ENCODE results near the gene CREM. TPM values are rescaled to one million over a fixed set of nuclear protein-coding genes. Genes with fewer than 3 reads are reported as not detected.

CREM gene
- total RNA-seq, 1 experiment from 2014 or later, result 24.7 TPM

DNA sequence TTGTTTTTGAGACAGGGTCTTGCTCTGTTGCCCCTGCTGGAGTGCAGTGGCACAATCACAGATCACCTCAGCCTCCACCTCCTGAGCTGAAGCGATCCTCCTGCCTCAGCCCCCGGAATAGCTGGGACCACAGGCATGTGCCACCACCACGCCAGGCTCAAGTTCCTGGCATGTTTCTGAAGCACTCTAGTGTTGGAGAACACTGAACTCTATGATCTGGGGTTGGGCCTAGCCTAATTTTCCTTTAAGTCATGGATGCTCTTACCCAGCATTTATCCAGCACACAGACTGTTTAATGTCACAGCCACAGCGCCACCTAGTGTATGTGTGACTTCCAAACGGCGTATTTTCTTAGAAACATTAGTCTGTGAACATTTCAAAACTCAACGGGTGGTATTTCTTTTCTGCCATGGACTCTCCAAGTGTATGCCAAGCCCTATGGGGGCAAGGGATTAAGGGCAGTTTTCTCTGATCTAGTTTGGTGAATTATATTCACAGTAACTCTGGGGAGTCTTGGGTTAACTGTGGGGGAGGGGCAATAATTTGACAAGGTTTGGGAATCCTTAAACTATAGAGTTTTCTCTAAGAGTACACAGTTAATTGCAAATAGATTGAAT, 91.8 kb downstream of the CREM start:
- no peak overlapping the region for H3K4me3 ChIP-seq (ENCODE audit: low read depth, low read length)
- Mint-ChIP-seq H3K4me3 (ENCODE audit: unreplicated experiment) (no peak overlapping the region), H3K4me1 (ENCODE audit: low read depth, unreplicated experiment) (peaks cover 7% of the 10 kb centered on the region), H3K27me3 (ENCODE audit: insufficient read depth, unreplicated experiment) (peaks cover 3% of the 10 kb centered on the region), H3K9me3 (ENCODE audit: unreplicated experiment) (no peaks in the 10 kb centered on the region), H3K27ac (ENCODE audit: unreplicated experiment) (no peak overlapping the region), H3K36me3 (ENCODE audit: insufficient read depth, unreplicated experiment) (no peaks in the 10 kb centered on the region)
- no peaks in the 10 kb centered on the region; the same call in 1 of the 2 replicates for H3K27me3 ChIP-seq (replicated peaks; ENCODE audit: control insufficient read depth, insufficient read depth, low read length)
- CTCF ChIA-PET, result interaction anchor here (1.0 to 2.4 kb wide), 2 partner anchors 9 to 22 kb away, joined by 3 to 14 read pairs; no protein-coding TSS in a partner anchor
- intact Hi-C loops (cut with micrococcal nuclease; ENCODE audit: unreplicated experiment), result loop anchor here (1.0 to 2.0 kb wide), 4 partner anchors 22 to 224 kb away; partner anchors contain the start of gene CREM
- BruUV-seq (replicated peaks), result no TSS peak
- peak; percentile 81 to 82 for DNase-seq
- POLR2A ChIA-PET, result no interaction called here
- H3K4me1 ChIP-seq, result peaks cover 5% of the 10 kb centered on the region; the same call in 1 of the 2 replicates
- TF ChIP-seq, protein P1, sequence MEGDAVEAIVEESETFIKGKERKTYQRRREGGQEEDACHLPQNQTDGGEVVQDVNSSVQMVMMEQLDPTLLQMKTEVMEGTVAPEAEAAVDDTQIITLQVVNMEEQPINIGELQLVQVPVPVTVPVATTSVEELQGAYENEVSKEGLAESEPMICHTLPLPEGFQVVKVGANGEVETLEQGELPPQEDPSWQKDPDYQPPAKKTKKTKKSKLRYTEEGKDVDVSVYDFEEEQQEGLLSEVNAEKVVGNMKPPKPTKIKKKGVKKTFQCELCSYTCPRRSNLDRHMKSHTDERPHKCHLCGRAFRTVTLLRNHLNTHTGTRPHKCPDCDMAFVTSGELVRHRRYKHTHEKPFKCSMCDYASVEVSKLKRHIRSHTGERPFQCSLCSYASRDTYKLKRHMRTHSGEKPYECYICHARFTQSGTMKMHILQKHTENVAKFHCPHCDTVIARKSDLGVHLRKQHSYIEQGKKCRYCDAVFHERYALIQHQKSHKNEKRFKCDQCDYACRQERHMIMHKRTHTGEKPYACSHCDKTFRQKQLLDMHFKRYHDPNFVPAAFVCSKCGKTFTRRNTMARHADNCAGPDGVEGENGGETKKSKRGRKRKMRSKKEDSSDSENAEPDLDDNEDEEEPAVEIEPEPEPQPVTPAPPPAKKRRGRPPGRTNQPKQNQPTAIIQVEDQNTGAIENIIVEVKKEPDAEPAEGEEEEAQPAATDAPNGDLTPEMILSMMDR (IDR thresholded peaks at IDR 0.05; ENCODE audit: insufficient read depth in 1 of 2, low read depth in 1 of 2, low read length in 1 of 2, severe bottlenecking in 1 of 2, unreplicated experiment in 1 of 2), result peak; percentile 84 to 91
- no peaks in the 10 kb centered on the region for H3K9me3 ChIP-seq
- no peaks in the 10 kb centered on the region for H3K36me3 ChIP-seq (ENCODE audit: control insufficient read depth, insufficient read depth, low read length)

DNA sequence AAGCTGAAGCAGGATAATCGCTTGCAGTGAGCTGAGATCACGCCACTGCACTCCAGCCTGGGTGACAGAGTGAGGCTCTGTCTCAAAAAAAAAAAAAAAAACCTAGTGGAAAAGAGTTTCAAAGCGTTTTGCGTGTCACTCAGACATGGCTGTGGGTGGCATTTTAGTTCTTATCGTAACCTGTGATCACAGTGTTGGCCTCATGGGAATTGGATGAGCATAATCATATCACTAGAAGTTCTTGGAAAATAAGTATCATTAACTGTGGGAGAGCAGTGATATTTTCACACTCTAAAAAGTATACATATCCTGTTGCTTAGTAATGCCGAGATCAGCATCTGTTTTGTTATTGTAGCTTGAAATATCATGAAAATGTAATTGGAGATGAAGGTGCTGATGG, 92.6 kb downstream of the CREM start:
- BruUV-seq (replicated peaks), result no TSS peak
- Mint-ChIP-seq H3K4me3 (ENCODE audit: unreplicated experiment) (no peak overlapping the region), H3K4me1 (ENCODE audit: low read depth, unreplicated experiment) (peaks cover 7% of the 10 kb centered on the region), H3K9me3 (ENCODE audit: unreplicated experiment) (no peaks in the 10 kb centered on the region), H3K27me3 (ENCODE audit: insufficient read depth, unreplicated experiment) (peaks cover 3% of the 10 kb centered on the region), H3K36me3 (ENCODE audit: insufficient read depth, unreplicated experiment) (no peaks in the 10 kb centered on the region), H3K27ac (ENCODE audit: unreplicated experiment) (no peak overlapping the region)
- Histone ChIP-seq H3K9me3 (no peaks in the 10 kb centered on the region), H3K4me3 (ENCODE audit: low read depth, low read length) (no peak overlapping the region), H3K36me3 (ENCODE audit: control insufficient read depth, insufficient read depth, low read length) (no peaks in the 10 kb centered on the region), H3K27me3 (replicated peaks; ENCODE audit: control insufficient read depth, insufficient read depth, low read length) (no peaks in the 10 kb centered on the region; the same call in 1 of the 2 replicates), H3K4me1 (peaks cover 5% of the 10 kb centered on the region; the same call in 1 of the 2 replicates)
- TF ChIP-seq, protein P1 (IDR thresholded peaks at IDR 0.05; ENCODE audit: insufficient read depth in 1 of 2, low read depth in 1 of 2, low read length in 1 of 2, severe bottlenecking in 1 of 2, unreplicated experiment in 1 of 2), result no peak
- intact Hi-C loops (cut with micrococcal nuclease; ENCODE audit: unreplicated experiment), result loop anchor here (2.0 kb wide), 1 partner anchor 224 kb away; no protein-coding TSS in a partner anchor
- no peak for DNase-seq
- POLR2A ChIA-PET, result no interaction called here
- CTCF ChIA-PET, result interaction anchor here (1.9 kb wide), 1 partner anchor 23 kb away, joined by 5 read pairs; no protein-coding TSS in a partner anchor

DNA sequence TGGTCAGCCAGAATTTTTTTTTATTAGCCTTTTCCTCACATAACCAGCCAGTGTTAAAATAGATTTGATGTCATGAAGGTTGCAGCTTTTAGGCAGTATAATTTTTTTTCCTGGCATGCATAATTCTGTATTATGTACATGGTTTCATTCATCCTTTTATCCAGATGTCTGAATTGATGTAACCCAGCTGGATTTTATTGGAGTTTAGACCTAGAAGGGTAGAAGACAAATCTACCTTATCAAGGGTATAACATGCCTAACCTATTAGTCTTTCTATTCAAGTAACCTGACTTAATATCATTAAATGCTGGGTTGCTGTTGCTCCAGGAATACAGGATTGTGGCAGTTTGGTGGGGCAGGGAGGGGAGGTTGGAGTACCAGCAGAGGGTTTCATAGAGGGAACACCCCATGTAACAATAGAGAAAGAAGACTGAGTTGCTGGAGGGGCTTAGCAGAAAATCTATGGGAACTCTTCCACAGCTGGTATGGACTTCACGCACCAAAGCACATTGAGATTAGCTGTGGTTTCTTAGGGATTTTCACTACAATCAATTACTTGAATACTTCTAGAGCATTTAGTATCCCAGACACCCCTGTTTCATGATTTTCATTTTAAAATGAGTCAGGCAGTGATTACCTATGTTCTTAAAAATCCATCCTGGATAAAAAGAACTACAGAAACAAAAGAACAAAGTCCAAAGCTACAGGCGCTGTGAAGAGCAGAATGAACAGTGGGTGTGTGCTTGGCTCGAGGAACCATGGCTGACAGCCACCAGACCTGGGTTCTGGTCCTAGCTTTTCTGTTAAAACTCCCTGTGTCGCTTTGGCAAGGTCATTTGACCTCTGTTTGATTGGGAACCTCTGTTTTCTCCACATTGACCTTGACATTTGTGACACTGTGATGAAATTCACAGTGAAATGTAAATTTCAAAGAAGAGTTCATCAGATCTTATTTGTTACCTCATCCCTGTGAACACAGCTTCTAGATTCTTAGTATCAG, 93.5 kb downstream of the CREM start:
- Mint-ChIP-seq H3K27ac (ENCODE audit: unreplicated experiment) (no peak overlapping the region), H3K4me3 (ENCODE audit: unreplicated experiment) (no peak overlapping the region), H3K4me1 (ENCODE audit: low read depth, unreplicated experiment) (peaks cover 7% of the 10 kb centered on the region), H3K27me3 (ENCODE audit: insufficient read depth, unreplicated experiment) (peaks cover 3% of the 10 kb centered on the region), H3K9me3 (ENCODE audit: unreplicated experiment) (no peaks in the 10 kb centered on the region), H3K36me3 (ENCODE audit: insufficient read depth, unreplicated experiment) (no peaks in the 10 kb centered on the region)
- ChIA-PET POLR2A (no interaction called here), CTCF (interaction anchor here (0.7 to 1.9 kb wide), 3 partner anchors 24 to 226 kb away, joined by 5 read pairs; partner anchors contain the start of gene CREM)
- H3K4me3 ChIP-seq (ENCODE audit: low read depth, low read length), result no peak overlapping the region
- no TSS peak for BruUV-seq (replicated peaks)
- no peaks in the 10 kb centered on the region for H3K9me3 ChIP-seq
- intact Hi-C loops (cut with micrococcal nuclease; ENCODE audit: unreplicated experiment), result loop anchor here (2.0 kb wide), 1 partner anchor 225 kb away; no protein-coding TSS in a partner anchor
- peaks cover 5% of the 10 kb centered on the region; the same call in 1 of the 2 replicates for H3K4me1 ChIP-seq
- no peaks in the 10 kb centered on the region; the same call in 1 of the 2 replicates for H3K27me3 ChIP-seq (replicated peaks; ENCODE audit: control insufficient read depth, insufficient read depth, low read length)
- H3K36me3 ChIP-seq (ENCODE audit: control insufficient read depth, insufficient read depth, low read length), result no peaks in the 10 kb centered on the region
- DNase-seq, result no peak
- TF ChIP-seq, protein P1 (IDR thresholded peaks at IDR 0.05; ENCODE audit: insufficient read depth in 1 of 2, low read depth in 1 of 2, low read length in 1 of 2, severe bottlenecking in 1 of 2, unreplicated experiment in 1 of 2), result no peak

Measured in Caco-2 (cell line).